Sigmoid colon (tissue), 7 donors: ENCODE data around the gene CYSRT1. TPM values are rescaled to one million over a fixed set of nuclear protein-coding genes. Genes with fewer than 3 reads are reported as not detected.

Experiments
- DNase-seq: peaks from one replicate; pipeline ENCODE4 v3.0.0-alpha.2; 2019
- H3K27ac ChIP-seq, 4 donors: fragments of 200-600 bp; sonication (generic); one replicate each; pipeline ENCODE4 v1.5.1; 2016 to 2019; ENCODE audit warnings: mild to moderate bottlenecking in 1 of 4
- H3K27me3 ChIP-seq, 3 donors: fragments of 200-600 bp; sonication (generic); one replicate each; pipeline ENCODE4 v1.5.1; 2019; ENCODE audit warnings: mild to moderate bottlenecking in 1 of 3
- H3K36me3 ChIP-seq, 4 donors: fragments of 200-600 bp; sonication (generic); one replicate each; pipeline ENCODE4 v1.5.1; 2016 to 2019
- H3K4me1 ChIP-seq, 4 donors: fragments of 200-600 bp; sonication (generic); one replicate each; pipeline ENCODE4 v1.5.1; 2017 to 2019
- H3K4me3 ChIP-seq, 4 donors: fragments of 200-600 bp; sonication (generic); one replicate each; pipeline ENCODE4 v1.5.1; 2017 to 2019; ENCODE audit warnings: mild to moderate bottlenecking in 2 of 4, moderate library complexity in 1 of 4
- H3K9me3 ChIP-seq, 4 donors: fragments of 200-600 bp in 3 of 4; sonication (generic) in 3 of 4; one replicate each; pipeline versions ENCODE4 v1.5.1 to v1.6.1; 2013 to 2019
- EP300 ChIP-seq, 4 donors: sonication (generic); formaldehyde crosslinking; IDR thresholded peaks; one replicate each; pipeline ENCODE4 v1.6.1; 2017; ENCODE audit warnings: antibody characterized with exemption in 4 of 4
- POLR2A ChIP-seq, 2 donors: fragments of 450-650 bp; IDR thresholded peaks; one replicate each; pipeline ENCODE4 v1.6.1; 2016; ENCODE audit warnings: antibody characterized with exemption in 2 of 2, mild to moderate bottlenecking in 2 of 2, moderate library complexity in 2 of 2
- POLR2AphosphoS5 ChIP-seq, 4 donors: sonication (generic); formaldehyde crosslinking; IDR thresholded peaks; one replicate each; pipeline ENCODE4 v1.6.1; 2017; ENCODE audit warnings: antibody characterized with exemption in 4 of 4
- WGBS, 2 donors: extraction: QIAGEN DNeasy Blood & Tissue Kit; methylation state at CpG; one replicate each; pipeline ENCODE4 v1.1.7; 2013; 5-methylcytosine and 5-hydroxymethylcytosine counted together
- intact Hi-C: fragments of 100-400 bp; cut with DNase I; formaldehyde crosslinking; loops from one replicate; pipeline ENCODE4 v1.15.1; 2023
- polyA plus RNA-seq, 3 donors: library from polyadenylated mRNA; stranded (reverse); fragments of 200-250 nt; gene quantifications; one replicate each; pipeline ENCODE4 v1.2.3, GENCODE V29; 2013
- total RNA-seq, 4 donors: library from RNA; depleted of rRNA; stranded (reverse); fragments of >200 nt; gene quantifications; one replicate each; pipeline ENCODE4 v1.1.0, GENCODE V29; 2016
- TF ChIP-seq, protein P1 (sequence below), 4 experiments: fragments of 450-650 bp in 3 of 4; fragments of 200-600 bp in 1 of 4; IDR thresholded peaks; one replicate each; pipeline ENCODE4 v1.5.1; 2016 to 2019; ENCODE audit warnings: antibody characterized with exemption in 4 of 4, mild to moderate bottlenecking in 3 of 4, moderate library complexity in 2 of 4
- donor health status: healthy with polysubstance abuse.
- donor health status: Bipolar disorder and iron deficiency.
- donor health status: healthy.

CYSRT1 gene
- total and polyA plus RNA-seq, 7 donors: 0.33 to 1.2 (median 0.54) TPM; not detected in 4

- Histone ChIP-seq H3K4me3 (no peak overlapping the region), H3K27ac (no peak overlapping the region), H3K27me3 (peaks cover 0 to 10% (median 6%) of the 10 kb centered on the region in 3 donors), H3K4me1 (peaks cover 0 to 22% (median 15%) of the 10 kb centered on the region in 4 donors), H3K9me3 (no peaks in the 10 kb centered on the region), H3K36me3 (peaks cover 4 to 16% (median 13%) of the 10 kb centered on the region in 4 donors)
- WGBS, 2 donors: 84 to 90% methylated on average over 20 of the region's 20 CpGs
- intact Hi-C loops: no loop called here
- TF ChIP-seq, protein P1, sequence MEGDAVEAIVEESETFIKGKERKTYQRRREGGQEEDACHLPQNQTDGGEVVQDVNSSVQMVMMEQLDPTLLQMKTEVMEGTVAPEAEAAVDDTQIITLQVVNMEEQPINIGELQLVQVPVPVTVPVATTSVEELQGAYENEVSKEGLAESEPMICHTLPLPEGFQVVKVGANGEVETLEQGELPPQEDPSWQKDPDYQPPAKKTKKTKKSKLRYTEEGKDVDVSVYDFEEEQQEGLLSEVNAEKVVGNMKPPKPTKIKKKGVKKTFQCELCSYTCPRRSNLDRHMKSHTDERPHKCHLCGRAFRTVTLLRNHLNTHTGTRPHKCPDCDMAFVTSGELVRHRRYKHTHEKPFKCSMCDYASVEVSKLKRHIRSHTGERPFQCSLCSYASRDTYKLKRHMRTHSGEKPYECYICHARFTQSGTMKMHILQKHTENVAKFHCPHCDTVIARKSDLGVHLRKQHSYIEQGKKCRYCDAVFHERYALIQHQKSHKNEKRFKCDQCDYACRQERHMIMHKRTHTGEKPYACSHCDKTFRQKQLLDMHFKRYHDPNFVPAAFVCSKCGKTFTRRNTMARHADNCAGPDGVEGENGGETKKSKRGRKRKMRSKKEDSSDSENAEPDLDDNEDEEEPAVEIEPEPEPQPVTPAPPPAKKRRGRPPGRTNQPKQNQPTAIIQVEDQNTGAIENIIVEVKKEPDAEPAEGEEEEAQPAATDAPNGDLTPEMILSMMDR (IDR thresholded peaks at IDR 0.05): no peak
- TF ChIP-seq EP300 (IDR thresholded peaks at IDR 0.05): no peak
- no peak for TF ChIP-seq POLR2AphosphoS5 (IDR thresholded peaks at IDR 0.05)
- no peak for TF ChIP-seq POLR2A (IDR thresholded peaks at IDR 0.05)
- DNase-seq: no peak
Observed at GRCh38 chr9:137247135-137247915, 22.4 kb downstream of the CYSRT1 start.

DNA sequence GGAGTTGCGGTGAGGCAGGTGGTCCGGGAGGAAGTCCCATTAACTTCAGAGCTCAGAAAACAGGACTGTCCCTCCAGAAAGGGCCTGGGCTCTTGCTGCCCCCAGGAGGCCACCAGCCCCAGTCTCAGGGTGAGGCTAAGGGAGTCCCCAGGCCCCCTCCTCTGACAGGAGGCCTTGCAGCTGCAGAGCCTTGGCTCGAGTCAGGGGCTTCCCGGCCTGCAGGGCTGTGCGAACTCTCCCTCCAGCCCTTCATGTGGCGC is 22.9 kb downstream of the CYSRT1 start:
- Histone ChIP-seq H3K36me3 (peaks cover 4 to 10% (median 9%) of the 10 kb centered on the region in 4 donors), H3K4me3 (no peak overlapping the region), H3K27ac (no peak overlapping the region), H3K27me3 (peaks cover 0 to 10% (median 6%) of the 10 kb centered on the region in 3 donors), H3K4me1 (peaks cover 0 to 17% (median 9%) of the 10 kb centered on the region in 4 donors), H3K9me3 (no peaks in the 10 kb centered on the region)
- intact Hi-C loops: no loop called here
- TF ChIP-seq POLR2AphosphoS5 (IDR thresholded peaks at IDR 0.05) (no peak), EP300 (IDR thresholded peaks at IDR 0.05) (no peak), POLR2A (IDR thresholded peaks at IDR 0.05) (no peak)
- TF ChIP-seq, protein P1 (IDR thresholded peaks at IDR 0.05): no peak
- WGBS, 2 donors: 88% methylated on average over 6 of the region's 6 CpGs
- DNase-seq: no peak

GRCh38 chr9:137250329-137251193 is 25.6 kb downstream of the CYSRT1 start:
- no peak overlapping the region for H3K27ac ChIP-seq
- H3K27me3 ChIP-seq: peaks cover 0 to 10% (median 6%) of the 10 kb centered on the region in 3 donors
- no peak for TF ChIP-seq POLR2A (IDR thresholded peaks at IDR 0.05)
- TF ChIP-seq, protein P1 (IDR thresholded peaks at IDR 0.05): no peak
- TF ChIP-seq EP300 (IDR thresholded peaks at IDR 0.05): no peak
- no peak for TF ChIP-seq POLR2AphosphoS5 (IDR thresholded peaks at IDR 0.05)
- no peak overlapping the region for H3K4me3 ChIP-seq
- 63 to 79% methylated on average over 17 of the region's 18 CpGs for WGBS, 2 donors
- DNase-seq: no peak
- no peaks in the 10 kb centered on the region for H3K9me3 ChIP-seq
- intact Hi-C loops: loop anchor here (5.0 kb wide), 1 partner anchor 43 kb away; the partner anchor contains the start of genes NDOR1 and TMEM203
- H3K4me1 ChIP-seq: peaks cover 0 to 13% (median 11%) of the 10 kb centered on the region in 4 donors
- no peaks in the 10 kb centered on the region for H3K36me3 ChIP-seq

DNA sequence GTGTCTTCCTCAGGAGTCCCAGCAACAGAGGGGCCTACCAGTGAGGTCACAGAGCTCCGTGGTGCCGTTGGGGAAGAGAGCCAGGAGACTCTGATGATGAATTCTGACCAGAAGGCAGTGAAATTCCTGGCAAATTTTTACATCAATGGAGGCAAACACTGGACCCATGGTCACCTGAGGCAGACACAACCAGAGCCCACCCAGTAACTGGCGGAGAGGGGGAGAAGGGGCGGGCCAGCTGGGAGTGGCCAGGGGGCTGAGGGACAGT is 26.2 kb downstream of the CYSRT1 start, which contains the start of gene STPG3:
Gene STPG3, plus strand, starts transcription at position 93 of the 268 bp plus-strand sequence. Its CDS starts 1 bp downstream, at position 94.
- peaks cover 0 to 10% (median 6%) of the 10 kb centered on the region in 3 donors for H3K27me3 ChIP-seq
- TF ChIP-seq POLR2AphosphoS5 (IDR thresholded peaks at IDR 0.05) (no peak), POLR2A (IDR thresholded peaks at IDR 0.05) (no peak), EP300 (IDR thresholded peaks at IDR 0.05) (no peak)
- TF ChIP-seq, protein P1 (IDR thresholded peaks at IDR 0.05): no peak
- DNase-seq: no peak
- H3K4me1 ChIP-seq: peaks cover 0 to 18% (median 16%) of the 10 kb centered on the region in 4 donors
- H3K27ac ChIP-seq: no peak within 1 kb of the TSS
- 72 to 86% methylated on average over 4 of the region's 4 CpGs for WGBS, 2 donors
- no peaks in the 10 kb centered on the region for H3K9me3 ChIP-seq
- H3K36me3 ChIP-seq: peaks cover 0 to under 1% (median 0%) of the 10 kb centered on the region in 4 donors
- no peak within 1 kb of the TSS for H3K4me3 ChIP-seq
- intact Hi-C loops: loop anchor here (5.0 kb wide), 1 partner anchor 44 kb away; the partner anchor contains the start of genes NDOR1 and TMEM203
